ENCODE results near the gene TEAD1.

Gene TEAD1

DNA sequence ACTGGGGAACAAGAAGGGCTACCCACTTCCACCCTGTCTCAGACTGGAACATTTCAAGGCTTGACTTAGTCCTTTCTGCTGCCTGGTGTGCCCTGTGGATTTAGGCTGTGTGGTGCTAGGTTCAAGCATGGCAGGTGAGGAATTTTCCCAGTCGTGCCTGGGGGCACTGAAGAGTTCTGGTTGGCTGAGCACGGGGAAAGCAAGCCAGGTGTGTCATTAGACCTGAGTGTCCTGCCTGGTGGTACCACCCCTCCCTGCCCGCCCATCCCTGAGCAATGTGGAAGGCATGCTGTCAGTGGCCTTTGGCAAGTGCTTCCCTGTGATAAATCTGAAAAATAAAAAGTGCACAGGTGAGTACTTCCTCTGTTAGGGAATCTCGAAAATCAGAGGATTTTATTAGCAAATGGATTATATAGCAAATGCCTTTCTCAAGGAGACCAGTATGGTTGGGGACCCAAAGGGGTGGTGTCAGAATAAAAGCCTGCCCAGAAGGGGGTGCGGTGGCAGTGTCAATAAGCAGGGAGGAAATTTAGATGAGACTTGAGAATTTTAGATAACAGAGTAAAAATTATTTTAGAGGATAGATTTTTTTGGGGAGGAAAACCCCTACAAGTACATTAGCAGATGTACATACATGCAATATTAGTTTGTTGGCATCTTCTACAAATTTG, 22.8 kb downstream of the TEAD1 start:
- peak overlapping the region in 3 of 21 experiments; percentile 4 to 41 (median 11) for H3K27ac ChIP-seq
- no peak overlapping the region for H3K4me3 ChIP-seq

DNA sequence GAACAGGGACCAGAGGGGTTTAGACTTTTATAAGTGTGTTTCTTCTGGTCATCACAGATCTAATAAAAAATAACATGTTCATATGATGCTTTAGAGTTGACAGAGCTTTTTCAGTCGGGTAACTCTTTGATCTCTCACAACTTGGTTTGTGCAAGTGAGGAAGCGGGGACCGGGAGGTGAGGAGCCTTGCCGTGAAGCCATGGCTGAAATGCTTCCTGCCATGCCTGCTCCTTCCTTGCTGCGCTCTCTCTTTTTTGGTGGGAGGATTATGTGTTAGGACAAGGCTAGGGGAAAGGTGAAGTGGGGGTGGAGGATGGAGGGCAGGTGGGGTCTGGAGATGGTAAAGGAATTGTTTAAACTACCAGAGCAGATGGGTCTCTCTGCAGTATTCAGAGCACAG, 23.8 kb downstream of the TEAD1 start:
- Histone ChIP-seq H3K4me3 (no peak overlapping the region), H3K27ac (no peak overlapping the region)

DNA sequence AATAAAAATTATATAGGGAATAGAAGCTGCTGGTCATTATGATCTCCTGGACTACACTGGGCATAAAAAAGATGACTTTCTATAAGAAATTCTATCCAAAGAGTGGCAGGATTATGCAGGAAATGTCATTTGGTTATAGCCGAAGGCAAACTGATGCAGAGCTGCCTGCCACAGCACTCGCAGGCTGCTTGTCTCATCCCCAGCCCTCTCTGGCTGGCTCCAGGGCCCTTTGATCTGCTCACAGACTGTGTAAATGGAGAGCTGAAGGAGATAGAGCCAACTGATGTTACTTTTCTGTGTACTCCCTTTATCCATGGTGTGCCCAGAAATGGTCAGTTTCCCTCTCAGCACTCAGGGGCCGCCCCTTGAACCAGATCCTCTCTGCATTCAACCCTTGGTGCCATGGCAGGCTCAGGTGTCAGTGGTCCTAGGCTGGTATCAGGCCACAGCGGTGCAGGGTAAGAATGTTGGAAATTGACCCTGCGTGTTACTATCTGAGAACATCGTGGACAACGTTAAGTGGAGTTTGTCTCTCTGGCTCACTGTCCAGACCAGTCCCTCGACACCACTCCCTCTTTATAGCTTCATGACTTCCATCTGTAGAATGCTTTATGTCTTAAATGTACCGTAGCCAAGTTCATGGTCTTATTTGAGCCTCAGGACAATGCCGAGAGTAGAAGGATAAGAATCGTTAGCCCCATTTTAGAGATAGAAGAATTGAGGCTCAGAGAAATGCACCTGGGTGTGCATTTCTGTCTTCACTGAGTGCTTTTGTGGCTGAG, 27.8 kb downstream of the TEAD1 start:
- Histone ChIP-seq H3K4me3 (no peak overlapping the region), H3K27ac (no peak overlapping the region)

GRCh38 chr11:12702999-12703453, 28.8 kb downstream of the TEAD1 start:
- H3K4me3 ChIP-seq: no peak overlapping the region
- H3K27ac ChIP-seq: peak overlapping the region in 1 of 21 experiments; percentile 5

DNA sequence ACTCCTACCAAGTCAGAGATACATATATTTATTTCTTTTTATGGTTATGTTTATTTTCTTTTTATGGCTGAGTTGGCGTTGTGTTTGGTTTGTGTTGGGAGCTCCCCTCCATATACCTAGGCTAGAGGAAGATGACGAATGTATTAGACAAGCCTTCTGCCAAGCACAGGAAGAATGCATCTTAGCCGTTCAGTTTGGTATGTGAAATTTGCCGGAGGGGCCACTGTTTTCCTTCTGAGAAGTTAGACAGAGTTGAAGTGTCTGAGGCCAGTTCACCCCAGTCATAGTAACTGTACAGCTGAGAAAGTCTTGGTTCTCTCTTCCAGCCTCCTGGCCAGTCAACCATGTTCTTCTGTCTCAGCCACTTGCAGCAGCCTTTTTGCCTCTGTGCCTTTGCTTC, 29.8 kb downstream of the TEAD1 start:
- Histone ChIP-seq H3K4me3 (no peak overlapping the region), H3K27ac (peak overlapping the region in 1 of 21 experiments; percentile 16)

DNA sequence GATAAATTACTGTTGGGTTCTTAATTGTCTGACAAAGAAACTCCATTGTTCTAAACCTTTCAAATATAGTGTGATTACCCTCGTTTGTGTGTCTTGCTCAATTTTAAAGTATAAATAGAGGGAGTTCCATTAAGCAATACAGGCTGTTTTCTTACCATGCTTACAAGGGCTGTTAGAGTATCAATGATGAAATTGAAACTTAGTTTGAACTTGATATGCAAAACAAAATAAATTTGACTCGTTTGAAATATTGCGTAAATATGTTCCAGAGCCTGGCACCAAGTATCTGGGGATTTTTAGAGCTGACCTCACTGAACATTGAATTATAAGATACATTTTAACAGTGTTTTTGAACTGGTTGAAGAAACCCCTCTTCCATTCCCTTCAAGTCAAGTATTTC, 31.7 kb downstream of the TEAD1 start:
- no peak overlapping the region for H3K27ac ChIP-seq
- H3K4me3 ChIP-seq: no peak overlapping the region

DNA sequence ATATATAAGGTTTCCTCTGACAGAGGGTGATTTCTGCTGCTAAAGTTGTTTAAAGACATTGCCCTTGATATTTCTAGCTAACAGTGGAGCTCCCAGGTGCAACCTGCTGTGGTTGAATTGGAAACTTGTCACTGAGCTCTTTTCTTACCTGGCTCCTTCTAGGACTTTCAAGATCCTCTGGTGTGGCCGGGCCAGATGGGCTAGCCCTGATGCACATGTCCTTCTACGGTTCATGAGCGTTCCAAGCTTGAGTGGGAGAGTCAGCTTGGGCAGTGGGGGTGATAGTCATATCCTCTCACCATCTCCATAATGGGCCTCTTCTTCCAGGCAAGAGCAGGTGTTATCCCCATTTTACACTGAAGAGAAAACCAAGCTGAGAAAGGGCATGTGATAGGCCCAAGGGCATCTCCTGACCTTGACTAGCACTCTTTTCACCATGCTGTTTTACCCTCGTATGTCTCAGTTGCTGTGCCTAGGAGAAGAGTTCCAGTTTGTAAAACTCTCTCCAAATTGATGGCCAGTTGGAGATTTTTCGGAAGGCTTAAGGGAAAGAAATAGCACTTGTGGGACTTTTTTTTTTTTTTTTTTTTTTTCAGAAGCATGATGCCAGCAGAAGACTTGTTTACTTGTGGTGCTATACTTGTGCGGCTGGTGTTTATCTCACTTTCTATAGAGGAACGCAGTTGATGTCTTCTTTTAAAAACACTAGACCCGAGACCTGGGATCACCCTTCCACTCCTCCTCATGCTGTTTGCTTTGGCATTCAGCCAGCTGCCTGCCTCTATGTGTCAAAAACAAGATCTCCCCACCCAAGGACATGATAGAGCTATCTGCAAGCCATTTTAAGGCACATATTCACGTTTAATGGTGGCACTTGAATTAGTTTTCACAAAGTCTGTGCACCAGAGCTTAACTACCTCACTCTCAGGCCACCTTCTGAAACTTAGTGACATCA, 32.6 kb downstream of the TEAD1 start:
- no peak overlapping the region for H3K27ac ChIP-seq
- H3K4me3 ChIP-seq: no peak overlapping the region

DNA sequence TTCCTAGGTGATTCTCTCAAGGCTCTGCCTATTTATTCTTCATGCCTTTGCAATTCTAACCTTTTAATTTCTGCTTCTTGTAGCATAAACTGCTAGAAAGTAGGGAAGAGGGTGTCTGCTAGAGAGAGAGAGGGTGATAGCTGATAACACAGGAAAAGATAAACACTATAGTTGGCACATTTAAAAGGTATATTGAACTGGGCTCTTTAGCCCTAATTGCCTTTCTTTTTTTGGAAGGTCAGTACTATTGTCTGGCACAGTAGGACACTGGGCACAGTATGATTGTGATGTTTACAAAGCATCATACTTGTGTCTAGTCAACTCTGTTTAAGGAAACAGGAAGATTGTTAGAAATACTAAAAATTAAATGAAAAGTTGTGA, 33.3 kb downstream of the TEAD1 start:
- H3K27ac ChIP-seq: no peak overlapping the region
- H3K4me3 ChIP-seq: no peak overlapping the region

GRCh38 chr11:12711496-12711895, 37.3 kb downstream of the TEAD1 start:
- no peak overlapping the region for H3K27ac ChIP-seq

GRCh38 chr11:12712132-12712531, 37.9 kb downstream of the TEAD1 start:
- no peak overlapping the region for H3K4me3 ChIP-seq
- H3K27ac ChIP-seq: no peak overlapping the region

More at GRCh38 chr11:12711496-12711895, 37.3 kb downstream of the TEAD1 start:
- H3K4me3 ChIP-seq: no peak overlapping the region

GRCh38 chr11:12715131-12715530, 40.9 kb downstream of the TEAD1 start:
- no peak overlapping the region for H3K27ac ChIP-seq
- H3K4me3 ChIP-seq: no peak overlapping the region

- no peak overlapping the region for H3K4me3 ChIP-seq
- no peak overlapping the region for H3K27ac ChIP-seq
These were observed 41.7 kb downstream of the TEAD1 start for GRCh38 chr11:12715941-12716340.

DNA sequence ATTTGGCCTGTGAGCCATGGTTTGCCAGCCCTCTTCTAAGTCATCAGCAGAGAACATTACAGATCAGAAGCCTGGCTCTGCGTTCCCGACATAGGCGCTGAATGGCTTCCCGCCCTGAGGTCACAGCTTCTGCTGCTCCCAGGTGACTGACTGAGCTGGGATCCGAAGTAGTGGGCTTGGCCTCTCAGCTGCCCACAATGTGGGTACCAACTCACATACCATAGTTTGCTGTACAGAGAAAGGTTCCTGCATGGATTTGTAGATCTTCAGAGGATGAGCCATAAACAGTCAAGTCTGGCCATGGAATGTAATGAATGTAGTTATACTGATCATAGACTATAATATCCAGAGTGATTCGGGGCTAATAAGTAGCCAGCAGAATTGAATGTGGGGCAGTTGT, 42.6 kb downstream of the TEAD1 start:
- no peak overlapping the region for H3K4me3 ChIP-seq

GRCh38 chr11:12717851-12718291, 43.6 kb downstream of the TEAD1 start:
- H3K4me3 ChIP-seq: no peak overlapping the region
- H3K27ac ChIP-seq: no peak overlapping the region

More for the DNA sequence above, 42.6 kb downstream of the TEAD1 start:
- H3K27ac ChIP-seq: no peak overlapping the region

GRCh38 chr11:12719221-12719620, 45.0 kb downstream of the TEAD1 start:
- Histone ChIP-seq H3K4me3 (no peak overlapping the region), H3K27ac (no peak overlapping the region)

- peak overlapping the region in 1 of 21 experiments; percentile 22 for H3K27ac ChIP-seq
- H3K4me3 ChIP-seq: no peak overlapping the region
These were observed 47.8 kb downstream of the TEAD1 start for GRCh38 chr11:12721816-12722604.

DNA sequence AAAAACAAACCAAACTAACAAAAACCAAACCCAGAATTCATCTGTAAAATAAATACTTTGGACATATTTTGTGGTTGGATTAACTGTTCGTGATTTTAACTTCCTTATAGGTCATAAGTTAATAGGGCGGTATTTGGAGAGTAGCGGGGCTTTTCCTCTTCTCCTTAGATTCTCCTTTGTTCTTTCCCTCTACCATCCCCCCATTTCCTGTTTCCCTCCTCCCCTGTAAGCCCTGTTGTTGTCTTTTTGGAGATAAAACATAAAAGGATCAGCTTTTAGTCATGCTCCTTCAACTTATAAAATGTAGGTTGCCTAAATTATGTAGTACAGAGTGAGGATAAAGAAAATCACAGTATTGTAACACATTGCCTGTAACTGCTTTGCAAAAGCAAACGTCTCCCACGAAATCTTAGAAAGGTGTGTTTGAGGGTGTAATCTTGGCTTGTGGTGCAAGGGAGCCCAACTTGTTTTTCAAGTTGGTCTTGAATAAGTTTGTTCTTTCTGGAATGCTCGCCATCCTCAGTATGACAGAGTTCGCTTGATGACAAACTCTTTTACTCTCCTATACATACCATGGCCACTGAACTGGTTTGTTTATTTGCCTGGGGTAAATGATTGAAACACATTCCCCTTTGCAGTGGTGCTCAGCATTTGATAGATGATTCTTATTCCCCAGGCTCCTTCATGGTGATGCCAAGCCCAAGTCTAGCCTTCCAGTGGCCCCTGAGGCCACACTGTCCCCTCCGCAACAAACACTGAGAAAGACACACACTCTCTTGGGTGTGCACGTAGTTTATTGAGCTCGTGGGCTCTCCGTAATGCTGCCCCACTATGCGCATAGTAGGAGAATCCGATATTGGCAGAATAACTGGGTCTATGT, 49.4 kb downstream of the TEAD1 start:
- no peak overlapping the region for H3K4me3 ChIP-seq
- peak overlapping the region in 12 of 21 experiments; percentile 0 to 82 (median 66) for H3K27ac ChIP-seq
